VCaP (cell line): ENCODE data around the gene EXOC6.
"Not testable (repeated sequence)": the region's sequence is repeated elsewhere in the genome, so short reads cannot be mapped to it uniquely, and the experiment has no call there.

ENCODE experiments used
- H3K27ac ChIP-seq: fragments of 450-650 bp; 2 replicates; pipeline ENCODE4 v1.5.1; 2017
- TF ChIP-seq, protein P1 (sequence below): fragments of 450-650 bp; conservative IDR thresholded peaks from 2 replicates; pipeline ENCODE4 v1.5.1; 2017; ENCODE audit warnings: mild to moderate bottlenecking, moderate library complexity

The EXOC6 gene

DNA sequence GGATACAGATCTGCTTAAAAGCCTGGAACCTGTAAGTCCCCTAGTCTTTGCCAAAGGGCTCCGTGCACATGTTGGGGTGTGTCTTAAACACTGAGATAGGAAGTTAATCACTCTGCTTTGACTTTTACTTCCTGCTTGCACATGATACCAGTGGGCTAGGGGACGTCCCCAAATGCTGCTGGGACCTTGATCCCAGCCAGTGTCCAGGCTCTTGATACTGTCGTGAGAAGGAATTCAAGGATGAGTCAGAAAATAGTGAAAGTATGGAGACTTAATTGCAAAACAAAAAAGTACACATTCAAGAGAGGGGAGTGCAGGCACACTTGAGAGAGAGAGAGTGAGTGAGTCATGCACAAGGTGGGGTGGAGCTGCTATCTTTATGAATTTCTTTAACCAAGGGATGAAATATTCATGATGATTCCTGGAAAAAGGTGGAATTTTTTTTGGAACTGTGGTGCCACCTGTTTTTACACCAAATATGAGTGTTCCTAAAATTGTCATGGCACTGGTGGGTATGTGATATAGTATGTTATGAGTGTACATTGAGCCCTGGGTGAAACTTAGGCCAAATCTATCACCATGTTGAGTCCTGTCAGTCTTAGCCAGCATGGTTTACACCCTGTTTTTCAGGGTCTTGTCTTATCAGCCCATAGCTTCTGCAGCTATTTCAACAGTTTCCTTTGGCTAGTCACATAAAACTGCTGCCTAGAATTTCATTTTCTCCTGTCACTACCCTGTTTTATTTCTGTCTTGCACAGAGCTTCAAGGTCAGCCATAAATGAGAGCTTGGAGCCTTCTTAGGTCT, 123.9 kb downstream of the EXOC6 start:
- TF ChIP-seq, protein P1, sequence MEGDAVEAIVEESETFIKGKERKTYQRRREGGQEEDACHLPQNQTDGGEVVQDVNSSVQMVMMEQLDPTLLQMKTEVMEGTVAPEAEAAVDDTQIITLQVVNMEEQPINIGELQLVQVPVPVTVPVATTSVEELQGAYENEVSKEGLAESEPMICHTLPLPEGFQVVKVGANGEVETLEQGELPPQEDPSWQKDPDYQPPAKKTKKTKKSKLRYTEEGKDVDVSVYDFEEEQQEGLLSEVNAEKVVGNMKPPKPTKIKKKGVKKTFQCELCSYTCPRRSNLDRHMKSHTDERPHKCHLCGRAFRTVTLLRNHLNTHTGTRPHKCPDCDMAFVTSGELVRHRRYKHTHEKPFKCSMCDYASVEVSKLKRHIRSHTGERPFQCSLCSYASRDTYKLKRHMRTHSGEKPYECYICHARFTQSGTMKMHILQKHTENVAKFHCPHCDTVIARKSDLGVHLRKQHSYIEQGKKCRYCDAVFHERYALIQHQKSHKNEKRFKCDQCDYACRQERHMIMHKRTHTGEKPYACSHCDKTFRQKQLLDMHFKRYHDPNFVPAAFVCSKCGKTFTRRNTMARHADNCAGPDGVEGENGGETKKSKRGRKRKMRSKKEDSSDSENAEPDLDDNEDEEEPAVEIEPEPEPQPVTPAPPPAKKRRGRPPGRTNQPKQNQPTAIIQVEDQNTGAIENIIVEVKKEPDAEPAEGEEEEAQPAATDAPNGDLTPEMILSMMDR: no peak
- no peak overlapping the region for H3K27ac ChIP-seq

DNA sequence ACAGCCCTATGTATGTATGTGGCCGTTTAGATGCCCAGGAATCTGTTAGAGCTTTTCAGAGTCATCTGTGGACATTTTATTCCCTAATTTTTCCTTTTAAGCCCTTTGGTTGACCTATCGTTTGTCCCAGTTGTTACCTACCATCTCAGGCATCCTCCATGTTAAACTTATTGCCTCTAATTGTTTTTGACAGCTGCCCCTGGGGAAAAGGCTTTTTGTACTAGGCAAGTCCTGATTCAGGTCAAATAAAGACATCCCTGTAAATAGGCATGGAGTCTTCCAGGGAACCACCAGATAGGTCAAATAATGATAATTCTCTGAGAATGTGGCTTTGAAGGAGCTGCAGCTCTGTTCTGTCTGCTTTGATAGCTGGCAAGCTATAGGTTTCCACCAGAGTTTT, 124.6 kb downstream of the EXOC6 start:
- TF ChIP-seq, protein P1: no peak
- no peak overlapping the region for H3K27ac ChIP-seq

DNA sequence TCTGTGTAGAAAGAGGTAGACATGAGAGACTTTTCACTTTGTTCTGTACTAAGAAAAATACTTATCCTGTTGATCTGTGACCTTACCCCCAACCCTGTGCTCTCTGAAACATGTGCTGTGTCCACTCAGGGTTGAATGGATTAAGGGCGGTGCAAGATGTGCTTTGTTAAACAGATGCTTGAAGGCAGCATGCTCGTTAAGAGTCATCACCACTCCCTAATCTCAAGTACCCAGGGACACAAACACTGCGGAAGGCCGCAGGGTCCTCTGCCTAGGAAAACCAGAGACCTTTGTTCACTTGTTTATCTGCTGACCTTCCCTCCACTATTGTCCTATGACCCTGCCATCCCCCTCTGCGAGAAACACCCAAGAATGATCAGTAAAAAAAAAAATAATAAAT, 128.0 kb downstream of the EXOC6 start:
- not testable (repeated sequence) for H3K27ac ChIP-seq

DNA sequence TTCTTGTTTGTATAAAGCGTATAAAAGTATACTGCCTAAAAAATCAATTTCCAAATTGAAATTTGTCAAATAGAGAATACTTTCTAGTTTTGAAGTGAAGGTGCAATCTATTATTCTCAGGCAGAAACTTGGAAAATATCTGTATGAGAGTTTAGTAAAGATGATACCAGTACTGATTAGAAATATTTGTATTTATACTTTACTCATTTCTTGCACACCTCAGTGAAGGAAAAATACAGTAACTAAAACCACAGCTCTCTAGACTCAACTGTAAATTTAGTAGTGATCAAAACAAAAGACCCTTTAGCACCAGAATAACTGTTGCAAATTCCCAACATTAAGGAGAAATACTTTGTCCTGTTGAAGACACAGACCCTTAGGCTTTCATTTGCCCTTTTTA, 140.9 kb downstream of the EXOC6 start:
- TF ChIP-seq, protein P1: no peak
- no peak overlapping the region for H3K27ac ChIP-seq

DNA sequence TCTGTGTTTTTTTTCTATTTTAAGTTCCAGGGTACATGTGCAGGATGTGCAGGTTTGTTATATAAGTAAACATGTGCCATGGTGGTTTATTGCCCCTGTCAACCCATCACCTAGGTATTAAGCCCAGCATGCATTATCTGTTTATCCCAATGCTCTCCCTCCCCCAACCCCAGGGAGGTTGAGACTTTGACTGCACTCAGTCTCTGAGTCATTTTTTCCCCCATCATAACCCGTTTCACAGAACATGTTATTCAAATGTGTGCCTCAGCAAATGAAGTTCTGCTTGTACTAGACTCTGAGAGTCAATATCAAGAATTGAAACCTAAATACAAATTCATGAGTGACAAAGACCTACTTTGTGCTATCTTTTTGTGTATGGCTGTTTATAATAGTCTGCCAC, 142.3 kb downstream of the EXOC6 start:
- H3K27ac ChIP-seq: no peak overlapping the region
- TF ChIP-seq, protein P1: no peak

DNA sequence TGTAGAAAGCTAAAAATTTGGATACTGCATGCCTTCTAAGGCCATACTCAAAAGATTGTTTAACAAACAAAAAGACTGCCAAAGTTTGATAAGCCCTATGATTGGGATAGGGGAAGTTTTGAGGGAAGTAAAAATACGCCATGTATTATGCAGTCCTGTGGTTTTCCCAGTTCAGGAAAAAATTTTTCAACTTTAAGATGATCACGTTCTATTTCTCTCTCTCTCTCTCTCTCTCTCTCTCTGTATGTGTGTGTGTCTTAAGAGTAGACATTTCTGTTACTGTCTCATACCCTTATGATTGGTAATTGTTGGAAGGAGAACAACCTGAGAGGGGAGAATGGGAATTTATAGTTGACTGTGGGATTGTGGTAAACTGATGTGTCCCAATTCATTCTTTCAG, 143.2 kb downstream of the EXOC6 start:
- no peak overlapping the region for H3K27ac ChIP-seq
- TF ChIP-seq, protein P1: no peak

DNA sequence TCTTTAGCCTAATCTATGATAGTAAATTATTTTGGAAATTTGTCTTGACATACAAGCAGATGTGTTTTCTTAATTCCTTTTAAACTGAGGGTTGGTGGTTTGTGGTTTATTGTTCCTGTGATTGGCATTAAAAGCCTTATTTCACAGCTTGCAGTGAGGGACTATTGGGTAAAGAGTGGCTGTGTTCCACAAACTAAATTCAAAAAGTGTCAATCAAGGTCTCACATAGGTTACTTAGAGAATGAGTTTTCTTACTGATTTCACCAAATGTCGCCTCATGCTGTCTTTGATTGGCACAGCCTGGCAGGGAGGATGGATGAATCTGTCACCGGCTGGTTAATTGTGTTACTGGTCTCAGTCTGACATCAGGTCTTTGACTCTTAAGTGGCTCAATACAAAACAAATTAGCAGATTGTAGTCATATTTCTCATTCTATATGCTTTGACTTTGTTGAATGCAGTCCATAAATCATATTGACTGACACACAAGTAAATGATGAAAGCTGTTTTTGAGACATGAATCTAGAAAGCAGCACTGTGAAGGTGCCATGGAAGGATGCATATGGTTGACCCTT, 145.5 kb downstream of the EXOC6 start:
- no peak overlapping the region for H3K27ac ChIP-seq
- TF ChIP-seq, protein P1: no peak

DNA sequence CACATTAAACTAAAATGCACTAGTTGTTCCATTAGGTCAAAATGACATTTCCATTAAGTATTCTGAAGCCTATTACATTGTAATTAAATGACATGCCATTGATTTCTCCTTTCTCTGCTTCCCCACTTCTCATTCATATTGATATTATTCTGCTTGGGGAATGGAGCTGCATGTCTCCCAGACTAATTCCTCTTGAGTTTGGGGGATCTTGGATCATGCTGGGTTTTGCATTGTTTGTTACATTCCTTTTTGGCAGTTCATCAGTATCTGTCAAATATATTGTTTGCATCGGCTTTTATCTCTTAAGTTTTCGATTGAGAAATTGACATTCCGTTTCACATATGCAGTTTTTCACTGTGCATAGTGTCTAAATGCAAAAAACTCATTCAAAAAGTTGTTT, 147.2 kb downstream of the EXOC6 start:
- no peak overlapping the region for H3K27ac ChIP-seq
- TF ChIP-seq, protein P1: no peak
